LNCaP clone FGC (cell line): ENCODE measurements around the gene ABCD4.

ENCODE experiments used
- DNase-seq: peaks from one replicate; pipeline ENCODE4 v3.0.0-alpha.2; 2011; ENCODE audit warnings: low read depth
- H3K4me3 ChIP-seq: 2 replicates; pipeline ENCODE4 v1.5.1; 2011; ENCODE audit warnings: mild to moderate bottlenecking, low read depth, low read length, control low read depth
- CTCF ChIP-seq: IDR thresholded peaks from 2 replicates; pipeline ENCODE4 v1.5.1; 2012; ENCODE audit warnings: mild to moderate bottlenecking; ENCODE audit not compliant: control insufficient read depth, insufficient read depth; ENCODE audit errors: extremely low read depth

Gene ABCD4

GRCh38 chr14:74248017-74248416 lies 54.7 kb downstream of the ABCD4 start:
- DNase-seq = no peak
- no peak for TF ChIP-seq CTCF
- no peak overlapping the region for H3K4me3 ChIP-seq

- no peak for DNase-seq
- TF ChIP-seq CTCF = no peak
- no peak overlapping the region for H3K4me3 ChIP-seq
Observed at GRCh38 chr14:74246542-74246941, 56.2 kb downstream of the ABCD4 start.

GRCh38 chr14:74245292-74245691 lies 57.4 kb downstream of the ABCD4 start:
- no peak for DNase-seq
- no peak overlapping the region for H3K4me3 ChIP-seq
- TF ChIP-seq CTCF = no peak

- H3K4me3 ChIP-seq = no peak overlapping the region
- TF ChIP-seq CTCF = no peak
- no peak for DNase-seq
Observed at GRCh38 chr14:74244115-74244514, 58.6 kb downstream of the ABCD4 start.

GRCh38 chr14:74243051-74243450 lies 59.7 kb downstream of the ABCD4 start:
- TF ChIP-seq CTCF = no peak
- no peak overlapping the region for H3K4me3 ChIP-seq
- no peak for DNase-seq

- no peak for TF ChIP-seq CTCF
- no peak for DNase-seq
- no peak overlapping the region for H3K4me3 ChIP-seq
Observed at GRCh38 chr14:74242780-74243042, 60.0 kb downstream of the ABCD4 start.

GRCh38 chr14:74242021-74242779 lies 60.5 kb downstream of the ABCD4 start:
- no peak for DNase-seq
- H3K4me3 ChIP-seq = no peak overlapping the region

More at GRCh38 chr14:74242021-74242779, 60.5 kb downstream of the ABCD4 start:
- no peak for TF ChIP-seq CTCF
